G401.6 (cell line): Measurements from ENCODE around the gene TSSK1B.
"Not testable (repeated sequence)": the region's sequence is repeated elsewhere in the genome, so short reads cannot be mapped to it uniquely, and the experiment has no call there.

Experiments used
- FAIRE-seq: peaks from 2 replicates; lab custom pipeline; 2012; peaks lifted over from hg19 to GRCh38; lab: Jason Lieb, UNC

Gene TSSK1B

DNA sequence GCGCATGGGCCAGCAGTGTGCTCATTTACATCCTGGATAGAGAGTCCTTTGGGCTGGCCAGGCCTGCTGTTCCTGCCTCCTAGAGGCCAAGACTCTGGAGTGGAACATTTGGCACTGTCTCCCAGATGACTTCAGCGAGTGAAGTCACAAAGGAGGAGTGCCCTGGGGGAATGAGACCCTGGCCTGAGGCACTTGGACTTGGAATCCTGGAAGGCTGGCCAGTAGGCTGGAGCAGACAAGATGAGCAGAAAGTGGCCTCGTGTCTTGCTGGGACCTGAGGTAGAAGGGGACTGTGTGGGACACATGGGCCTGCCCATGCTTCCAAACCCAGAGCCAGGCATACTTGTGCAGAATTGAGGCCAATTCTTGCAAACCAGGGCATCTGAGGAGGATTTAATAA lies at the start of gene TSSK1B:
TSS of gene TSSK1B (minus strand) at position 101 of the 400 bp plus-strand sequence. CDS start 150 bp downstream, outside the sequence.
- no peak for FAIRE-seq

DNA sequence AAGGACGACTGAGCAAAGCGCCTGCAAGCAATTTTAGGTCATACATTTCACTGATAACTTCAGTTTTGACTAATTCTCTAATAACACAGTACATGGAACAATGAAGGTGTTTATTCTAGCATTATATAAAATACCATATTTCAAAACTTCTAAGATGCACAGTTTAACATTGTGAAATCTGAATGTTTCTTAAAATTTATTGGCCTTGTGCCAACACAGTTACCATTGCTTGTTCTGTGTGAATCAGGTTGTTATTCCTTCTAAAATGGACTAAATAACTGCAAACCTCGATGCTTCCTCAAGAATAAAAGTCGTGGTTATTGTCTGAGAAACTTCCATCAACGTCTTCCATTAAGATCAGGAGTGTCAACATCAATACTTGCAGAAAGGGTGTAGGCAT lies 45.5 kb upstream of the TSSK1B start:
- no peak for FAIRE-seq

GRCh38 chr5:113478691-113479090 lies 43.9 kb upstream of the TSSK1B start:
- FAIRE-seq: no peak

- no peak for FAIRE-seq
Measured at GRCh38 chr5:113474100-113474728, 39.4 kb upstream of the TSSK1B start.

DNA sequence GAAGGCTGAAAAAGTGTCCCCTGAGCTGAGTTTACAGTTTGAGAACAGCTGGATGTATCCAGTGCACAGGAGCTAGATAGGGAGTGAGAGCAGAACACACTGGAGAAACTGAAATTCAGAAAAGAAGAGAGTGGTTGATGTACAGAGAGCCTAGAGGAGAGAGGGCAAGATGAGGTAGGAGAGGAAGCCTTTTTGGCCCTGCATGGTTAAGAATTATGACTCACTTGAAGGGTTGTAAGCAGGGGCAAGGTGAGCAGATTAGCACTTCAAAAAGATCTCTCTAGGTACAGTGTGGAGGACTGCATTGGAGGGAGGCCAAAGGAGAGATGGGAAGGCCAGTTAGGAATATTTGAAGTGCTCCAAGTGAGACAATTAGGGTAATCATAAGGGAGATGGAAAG lies 28.2 kb upstream of the TSSK1B start:
- no peak for FAIRE-seq

- not testable (repeated sequence) for FAIRE-seq
Measured at GRCh38 chr5:113457106-113457505, 22.3 kb upstream of the TSSK1B start.

DNA sequence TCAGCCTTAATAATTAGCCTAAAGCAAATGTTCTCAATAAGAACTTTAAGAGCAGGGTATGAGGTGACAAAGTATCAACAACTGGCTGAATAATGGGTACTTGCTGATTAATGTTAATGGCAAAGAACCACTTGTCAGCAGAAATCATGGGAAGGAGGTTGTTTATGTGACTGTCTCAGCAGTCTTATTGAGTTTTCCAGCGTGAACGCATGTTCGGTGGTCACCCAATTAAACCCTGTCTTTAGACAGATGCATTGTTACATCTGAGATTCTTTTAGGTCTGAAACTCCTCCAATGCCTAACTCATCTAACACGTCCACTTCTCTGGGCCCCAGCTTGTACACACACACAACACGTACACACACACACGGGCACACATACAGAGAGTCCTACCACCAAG lies 18.2 kb upstream of the TSSK1B start:
- no peak for FAIRE-seq

DNA sequence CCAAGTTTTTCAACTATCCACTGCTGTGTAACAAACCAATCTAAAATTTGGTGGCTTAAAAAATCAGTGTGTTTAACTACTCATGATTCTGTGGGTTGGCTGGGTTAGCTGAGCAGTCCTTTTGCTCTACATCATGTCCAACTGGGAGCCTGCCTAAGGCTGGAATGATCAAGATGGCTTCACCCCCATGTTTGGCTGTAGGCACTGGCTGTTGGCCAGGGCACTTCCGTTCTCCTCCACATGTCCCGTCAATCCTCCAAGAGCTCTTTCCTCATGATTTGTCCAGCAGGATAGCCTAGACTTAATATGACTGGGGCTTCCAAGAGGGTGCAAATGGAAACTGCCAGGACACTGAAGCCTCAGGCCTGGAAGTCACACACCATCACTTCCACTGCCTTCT lies 17.0 kb upstream of the TSSK1B start:
- FAIRE-seq: no peak

- no peak for FAIRE-seq
Measured at GRCh38 chr5:113450929-113451328, 16.1 kb upstream of the TSSK1B start.

DNA sequence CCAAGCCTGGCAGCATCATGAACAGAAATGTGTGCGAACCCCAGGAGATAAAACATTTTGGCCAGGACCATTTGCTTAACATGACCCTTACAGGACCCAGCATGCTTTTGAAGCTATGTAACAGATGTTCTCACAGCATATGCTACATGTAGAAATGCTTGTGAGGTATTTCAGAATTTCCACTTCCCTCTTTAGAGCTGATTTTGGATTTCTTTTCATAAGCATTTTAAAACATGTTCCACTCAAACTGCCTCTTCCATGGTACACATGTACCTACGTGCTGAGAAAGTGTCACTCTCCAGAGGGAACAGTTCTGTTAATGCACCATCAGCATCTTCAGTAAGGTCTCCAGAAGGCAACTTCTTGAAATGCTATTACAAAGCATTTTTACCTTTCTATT lies 15.7 kb upstream of the TSSK1B start:
- no peak for FAIRE-seq

GRCh38 chr5:113448252-113448651 lies 13.5 kb upstream of the TSSK1B start:
- FAIRE-seq: no peak

- no peak for FAIRE-seq
Measured at GRCh38 chr5:113447498-113448050, 12.8 kb upstream of the TSSK1B start.

GRCh38 chr5:113446358-113446927 lies 11.7 kb upstream of the TSSK1B start:
- FAIRE-seq: no peak

DNA sequence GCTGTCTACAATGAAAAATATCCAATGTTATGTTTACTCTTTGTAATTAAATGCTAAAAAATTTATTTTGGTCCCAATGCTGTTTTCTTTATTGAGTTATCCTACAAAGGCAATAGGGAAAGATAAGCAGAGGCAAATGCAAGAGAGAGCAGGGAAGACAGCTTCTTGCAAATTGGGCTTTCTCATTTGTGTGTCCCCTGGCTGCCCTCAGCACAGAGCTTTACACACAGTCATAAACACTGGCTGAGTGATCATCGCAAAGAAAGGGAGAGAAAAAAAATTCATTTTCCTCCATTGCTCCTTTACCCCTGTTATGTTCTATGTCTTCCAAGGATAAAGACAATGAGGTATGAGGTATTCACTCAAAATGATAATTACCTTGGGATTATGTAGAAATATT lies 2.3 kb upstream of the TSSK1B start:
- FAIRE-seq: no peak

- FAIRE-seq: no peak
Measured at GRCh38 chr5:113435575-113435974, 786 bp upstream of the TSSK1B start.

- no peak for FAIRE-seq
Measured at GRCh38 chr5:113433862-113434612, 752 bp downstream of the TSSK1B start.

- FAIRE-seq: no peak
Measured at GRCh38 chr5:113433071-113433470, 1.7 kb downstream of the TSSK1B start.

- FAIRE-seq: no peak
Measured at GRCh38 chr5:113427871-113428574, 6.8 kb downstream of the TSSK1B start.

DNA sequence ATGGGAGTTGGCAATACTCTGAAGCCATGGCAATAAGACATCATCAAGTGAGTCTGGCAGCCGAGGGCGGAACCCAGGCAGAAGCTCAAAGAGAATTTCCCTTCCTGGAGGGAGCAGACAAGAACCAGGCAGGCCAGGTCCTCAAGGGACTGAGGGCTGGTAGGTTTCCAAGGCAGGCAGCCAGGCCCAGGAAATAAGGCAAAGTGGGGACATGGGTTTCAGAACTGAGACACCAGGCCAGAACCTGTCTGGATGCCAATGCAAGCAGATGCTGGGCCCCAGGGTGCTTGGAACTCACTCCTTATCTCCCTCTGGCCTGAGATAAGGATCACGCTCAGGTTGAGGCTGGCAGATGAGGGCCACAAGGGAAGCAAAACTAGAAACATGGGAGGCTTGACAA lies 8.9 kb downstream of the TSSK1B start:
- no peak for FAIRE-seq

- FAIRE-seq: no peak
Measured at GRCh38 chr5:113421693-113422092, 13.1 kb downstream of the TSSK1B start.

- no peak for FAIRE-seq
Measured at GRCh38 chr5:113405530-113405929, 29.3 kb downstream of the TSSK1B start.

- FAIRE-seq: no peak
Measured at GRCh38 chr5:113404269-113404668, 30.5 kb downstream of the TSSK1B start.

- FAIRE-seq: not testable (repeated sequence)
Measured at GRCh38 chr5:113397986-113398385, 36.8 kb downstream of the TSSK1B start.
